OCI-LY3 (cell line): Measurements from ENCODE around the gene GALNT2.

Experiments used
- EZH2phosphoT487 ChIP-seq: fragments of 200-600 bp; shearing (Covaris generic); IDR thresholded peaks from 2 replicates; pipeline ENCODE4 v1.6.1; 2018; ENCODE audit warnings: antibody characterized with exemption, mixed run types, low read depth
- TF ChIP-seq, protein P1 (sequence below): fragments of 200-600, 300-600 bp; sonication (generic); IDR thresholded peaks from 2 replicates; pipeline ENCODE4 v1.5.1; 2014; ENCODE audit warnings: antibody characterized with exemption, low read length, low read depth

DNA sequence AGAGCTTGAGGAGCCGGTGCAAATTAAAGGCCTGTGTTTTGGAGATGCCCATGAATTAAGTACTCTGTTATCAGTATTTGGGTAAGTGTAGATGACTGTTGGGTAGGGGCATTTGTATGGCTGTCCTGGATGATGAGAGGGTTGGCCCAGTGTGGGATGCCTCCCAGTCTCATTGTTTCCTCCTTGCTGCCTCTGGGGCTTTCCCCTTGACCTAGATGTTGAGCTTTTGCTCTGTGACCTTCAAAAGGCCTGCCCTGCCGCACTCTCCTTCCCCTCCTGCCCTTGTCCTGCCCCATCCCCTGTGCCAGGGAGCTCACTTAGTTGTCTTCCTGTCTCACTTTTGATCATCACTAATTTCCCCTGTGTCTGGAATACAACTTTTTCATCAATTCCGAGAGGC is 10.0 kb downstream of the GALNT2 start:
- TF ChIP-seq, protein P1, sequence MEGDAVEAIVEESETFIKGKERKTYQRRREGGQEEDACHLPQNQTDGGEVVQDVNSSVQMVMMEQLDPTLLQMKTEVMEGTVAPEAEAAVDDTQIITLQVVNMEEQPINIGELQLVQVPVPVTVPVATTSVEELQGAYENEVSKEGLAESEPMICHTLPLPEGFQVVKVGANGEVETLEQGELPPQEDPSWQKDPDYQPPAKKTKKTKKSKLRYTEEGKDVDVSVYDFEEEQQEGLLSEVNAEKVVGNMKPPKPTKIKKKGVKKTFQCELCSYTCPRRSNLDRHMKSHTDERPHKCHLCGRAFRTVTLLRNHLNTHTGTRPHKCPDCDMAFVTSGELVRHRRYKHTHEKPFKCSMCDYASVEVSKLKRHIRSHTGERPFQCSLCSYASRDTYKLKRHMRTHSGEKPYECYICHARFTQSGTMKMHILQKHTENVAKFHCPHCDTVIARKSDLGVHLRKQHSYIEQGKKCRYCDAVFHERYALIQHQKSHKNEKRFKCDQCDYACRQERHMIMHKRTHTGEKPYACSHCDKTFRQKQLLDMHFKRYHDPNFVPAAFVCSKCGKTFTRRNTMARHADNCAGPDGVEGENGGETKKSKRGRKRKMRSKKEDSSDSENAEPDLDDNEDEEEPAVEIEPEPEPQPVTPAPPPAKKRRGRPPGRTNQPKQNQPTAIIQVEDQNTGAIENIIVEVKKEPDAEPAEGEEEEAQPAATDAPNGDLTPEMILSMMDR, result no peak
- no peak for TF ChIP-seq EZH2phosphoT487
